C4-2B (cell line): ENCODE data around the gene CBLL1.

Experiments used
- H3K27ac ChIP-seq: fragments of 450-650 bp; 2 replicates; pipeline ENCODE4 v1.5.1; 2017
- CTCF ChIP-seq: fragments of 450-650 bp; conservative IDR thresholded peaks from 2 replicates; pipeline ENCODE4 v1.5.1; 2017; ENCODE audit warnings: mild to moderate bottlenecking
- ZFX ChIP-seq: fragments of 450-650 bp; IDR thresholded peaks from 2 replicates; pipeline ENCODE4 v1.6.1; 2017

CBLL1 gene

GRCh38 chr7:107703872-107704271 lies 40.1 kb upstream of the CBLL1 start:
- no peak overlapping the region for H3K27ac ChIP-seq
- TF ChIP-seq CTCF (no peak), ZFX (no peak)

- no peak overlapping the region for H3K27ac ChIP-seq
- TF ChIP-seq CTCF (no peak), ZFX (no peak)
Measured at GRCh38 chr7:107708956-107709355, 35.0 kb upstream of the CBLL1 start.

GRCh38 chr7:107711301-107711700 lies 32.6 kb upstream of the CBLL1 start:
- H3K27ac ChIP-seq = no peak overlapping the region
- TF ChIP-seq CTCF = no peak
- TF ChIP-seq ZFX = no peak

GRCh38 chr7:107712025-107712424 lies 31.9 kb upstream of the CBLL1 start:
- TF ChIP-seq CTCF (no peak), ZFX (no peak)
- no peak overlapping the region for H3K27ac ChIP-seq

- TF ChIP-seq CTCF = no peak
- TF ChIP-seq ZFX = no peak
- H3K27ac ChIP-seq = no peak overlapping the region
Measured at GRCh38 chr7:107712896-107713295, 31.0 kb upstream of the CBLL1 start.

- TF ChIP-seq CTCF (no peak), ZFX (no peak)
- no peak overlapping the region for H3K27ac ChIP-seq
Measured at GRCh38 chr7:107715531-107715930, 28.4 kb upstream of the CBLL1 start.

GRCh38 chr7:107718456-107719193 lies 25.3 kb upstream of the CBLL1 start:
- H3K27ac ChIP-seq = no peak overlapping the region
- TF ChIP-seq ZFX (no peak), CTCF (no peak)
